MM.1S (cell line): Measurements from ENCODE around the gene NBPF26.
"Not testable (repeated sequence)": the region's sequence is repeated elsewhere in the genome, so short reads cannot be mapped to it uniquely, and the experiment has no call there.

ENCODE experiments used
- CTCF ChIP-seq: fragments of 300-600 bp; sonication (generic); IDR thresholded peaks from 2 replicates; pipeline ENCODE4 v1.5.1; 2016; ENCODE audit warnings: antibody characterized with exemption, low read length, mixed read lengths
- EZH2phosphoT487 ChIP-seq: fragments of 300-600 bp; sonication (generic); IDR thresholded peaks from 2 replicates; pipeline ENCODE4 v1.6.1; 2018; ENCODE audit warnings: antibody characterized with exemption, low read length

DNA sequence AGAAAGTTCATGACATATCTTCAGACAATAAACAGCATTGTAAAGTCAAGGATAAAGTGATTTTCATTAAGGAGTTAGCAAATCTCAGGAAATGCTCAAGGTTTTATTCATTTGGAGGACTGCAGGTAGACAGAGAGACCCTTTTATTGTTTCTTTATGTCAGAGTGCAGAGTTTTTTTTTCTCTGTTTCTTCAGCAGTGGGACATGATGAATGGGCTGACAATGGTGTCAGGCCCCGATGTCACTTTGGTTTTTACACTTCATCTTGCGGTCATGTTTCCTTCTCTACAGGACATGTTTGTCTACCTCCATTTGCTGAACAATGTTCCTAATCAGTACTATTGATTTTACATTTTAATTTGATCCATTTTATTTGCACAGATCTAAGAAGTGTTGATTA, 134.4 kb downstream of the NBPF26 start:
- not testable (repeated sequence) for TF ChIP-seq CTCF, EZH2phosphoT487
